Spleen (tissue), 11 donors: ENCODE results near the gene WDR48. TPM values are rescaled to one million over a fixed set of nuclear protein-coding genes. Genes with fewer than 3 reads are reported as not detected.
A peak's percentile ranks its signal among the peaks of the same experiment; 100 is the strongest.

ENCODE experiments used
- DNase-seq: peaks from one replicate; pipeline ENCODE4 v3.0.0-alpha.2; 2020
- H3K27ac ChIP-seq, 8 donors: fragments of 200-600 bp; sonication (generic) in 7 of 8; 1 replicate in 4 of 8; 2 replicates in 4 of 8; pipeline versions ENCODE4 v1.5.0 to v1.8.0; 2016 to 2021; ENCODE audit warnings: inconsistent platforms in 4 of 8, mild to moderate bottlenecking in 4 of 8, moderate library complexity in 1 of 8
- H3K27me3 ChIP-seq, 7 donors: fragments of 200-600 bp; sonication (generic) in 6 of 7; replicated peaks in 1 of 7; 1 replicate in 4 of 7; 2 replicates in 3 of 7; pipeline versions ENCODE4 v1.5.0 to v1.8.0; 2016 to 2021; ENCODE audit warnings: inconsistent platforms in 3 of 7, mild to moderate bottlenecking in 1 of 7
- H3K36me3 ChIP-seq, 6 donors: fragments of 200-600 bp; sonication (generic) in 5 of 6; 1 replicate in 4 of 6; 2 replicates in 2 of 6; pipeline versions ENCODE4 v1.5.0 to v1.8.0; 2016 to 2021; ENCODE audit warnings: inconsistent platforms in 2 of 6
- H3K4me1 ChIP-seq, 6 donors: fragments of 200-600 bp; sonication (generic) in 5 of 6; 1 replicate in 3 of 6; 2 replicates in 3 of 6; pipeline versions ENCODE4 v1.5.0 to v1.8.0; 2016 to 2021; ENCODE audit warnings: inconsistent platforms in 3 of 6
- H3K4me3 ChIP-seq, 8 donors: fragments of 200-600 bp; sonication (generic) in 7 of 8; 1 replicate in 4 of 8; 2 replicates in 4 of 8; pipeline versions ENCODE4 v1.5.0 to v1.8.0; 2016 to 2021; ENCODE audit warnings: inconsistent platforms in 4 of 8, mild to moderate bottlenecking in 4 of 8, moderate library complexity in 2 of 8
- H3K9me3 ChIP-seq, 8 donors: fragments of 200-600 bp; sonication (generic) in 7 of 8; 1 replicate in 4 of 8; 2 replicates in 4 of 8; pipeline versions ENCODE4 v1.5.0 to v1.8.0; 2016 to 2021; ENCODE audit warnings: inconsistent platforms in 4 of 8
- POLR2A ChIP-seq, 3 donors: fragments of 450-650 bp; IDR thresholded peaks; one replicate each; pipeline ENCODE4 v1.5.1; 2017; ENCODE audit warnings: antibody characterized with exemption in 3 of 3, mild to moderate bottlenecking in 1 of 3
- POLR2AphosphoS5 ChIP-seq, 3 donors: sonication (generic); formaldehyde crosslinking; IDR thresholded peaks; one replicate each; pipeline ENCODE4 v1.5.1; 2017; ENCODE audit warnings: antibody characterized with exemption in 3 of 3
- WGBS, 5 donors: extraction: QIAGEN DNeasy Blood & Tissue Kit in 3 of 5; methylation state at CpG; one replicate each; pipeline versions ENCODE4 v1.1.5 to v1.1.7; 2013 to 2018; 5-methylcytosine and 5-hydroxymethylcytosine counted together
- intact Hi-C: fragments of 100-400 bp; cut with DNase I; formaldehyde crosslinking; loops from one replicate; pipeline ENCODE4 v1.15.0; 2023; ENCODE audit warnings: low total_unique reads
- polyA plus RNA-seq, 3 donors: library from polyadenylated mRNA; stranded (reverse); fragments of 200-250 nt; gene quantifications; one replicate each; pipeline ENCODE4 v1.2.1, GENCODE V29; 2013
- total RNA-seq, 7 donors: library from RNA; depleted of rRNA in 3 of 7; stranded (reverse); fragments of >200 nt in 3 of 7; fragmentation: NEBNext Ultra II Directional in 4 of 7; extraction: Animal tissue kit (Norgen Biotek cat#: 25700) in 4 of 7; gene quantifications; one replicate each; pipeline versions ENCODE4 v1.1.0 to v1.2.1, GENCODE V29; 2016 to 2021
- TF ChIP-seq, protein P1 (sequence below), 11 experiments: fragments of 200-600 bp in 7 of 11; fragments of 450-650 bp in 4 of 11; sonication (generic) in 4 of 11; IDR thresholded peaks in 8 of 11; conservative IDR thresholded peaks in 3 of 11; 1 replicate in 7 of 11; 2 replicates in 4 of 11; pipeline versions ENCODE4 v1.4.0 to v1.8.0; 2016 to 2021; ENCODE audit warnings: antibody characterized with exemption in 11 of 11, inconsistent platforms in 4 of 11, mild to moderate bottlenecking in 1 of 11
- donor health status: healthy with polysubstance abuse.
- donor health status: DM: no; HTN: no; CAD: no; lungs with moderate emphysema.
- donor health status: DM: no; HTN: no; CAD: no.
- donor health status: Bipolar disorder and iron deficiency.
- donor health status: healthy.
- donor health status: DM: no; HTN: no; CAD: no.
- donor health status: DM: yes; HTN: yes; CAD: no.

Gene WDR48
- total and polyA plus RNA-seq, 10 donors = 11.1 to 45.0 (median 35.3) TPM

DNA sequence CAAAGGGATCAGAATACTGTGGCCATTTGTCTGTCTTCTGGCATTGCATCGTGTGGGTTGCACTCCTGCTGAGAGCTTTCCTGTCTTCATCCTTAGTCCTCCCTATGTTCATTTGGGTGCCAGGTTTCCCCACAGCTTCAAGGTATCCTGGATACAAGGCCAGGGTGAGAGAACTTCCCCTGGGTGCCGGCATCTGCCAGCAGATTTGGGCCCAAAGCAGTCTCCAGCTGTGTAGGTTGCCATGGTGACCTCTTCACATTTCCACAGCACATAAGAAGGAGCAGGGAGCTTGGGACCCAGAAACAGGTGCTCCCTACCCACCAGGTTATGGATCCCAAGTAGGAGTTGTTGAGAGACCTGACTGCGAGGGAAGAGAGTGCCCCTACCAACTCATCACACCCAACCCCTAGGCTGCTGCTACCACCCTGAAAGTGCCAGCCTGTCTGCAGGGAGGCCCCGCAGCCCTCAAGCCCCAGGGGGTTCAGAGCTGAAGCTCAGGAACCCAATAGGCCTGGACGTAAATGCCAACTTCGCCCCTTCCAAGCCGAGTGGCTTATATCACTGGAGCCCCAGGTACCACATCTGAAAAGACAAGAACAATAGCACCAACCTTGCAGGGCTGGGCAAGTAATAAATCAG, 75.6 kb downstream of the WDR48 start:
- intact Hi-C loops = no loop called here
- Histone ChIP-seq H3K36me3 (peaks cover 0 to 22% (median 0%) of the 10 kb centered on the region in 6 donors), H3K9me3 (no peaks in the 10 kb centered on the region), H3K4me1 (peaks cover 8 to 40% (median 22%) of the 10 kb centered on the region in 6 donors), H3K27me3 (no peaks in the 10 kb centered on the region), H3K27ac (no peak overlapping the region), H3K4me3 (no peak overlapping the region)
- TF ChIP-seq POLR2A (IDR thresholded peaks at IDR 0.05) = no peak
- TF ChIP-seq POLR2AphosphoS5 (IDR thresholded peaks at IDR 0.05) = no peak
- TF ChIP-seq, protein P1, sequence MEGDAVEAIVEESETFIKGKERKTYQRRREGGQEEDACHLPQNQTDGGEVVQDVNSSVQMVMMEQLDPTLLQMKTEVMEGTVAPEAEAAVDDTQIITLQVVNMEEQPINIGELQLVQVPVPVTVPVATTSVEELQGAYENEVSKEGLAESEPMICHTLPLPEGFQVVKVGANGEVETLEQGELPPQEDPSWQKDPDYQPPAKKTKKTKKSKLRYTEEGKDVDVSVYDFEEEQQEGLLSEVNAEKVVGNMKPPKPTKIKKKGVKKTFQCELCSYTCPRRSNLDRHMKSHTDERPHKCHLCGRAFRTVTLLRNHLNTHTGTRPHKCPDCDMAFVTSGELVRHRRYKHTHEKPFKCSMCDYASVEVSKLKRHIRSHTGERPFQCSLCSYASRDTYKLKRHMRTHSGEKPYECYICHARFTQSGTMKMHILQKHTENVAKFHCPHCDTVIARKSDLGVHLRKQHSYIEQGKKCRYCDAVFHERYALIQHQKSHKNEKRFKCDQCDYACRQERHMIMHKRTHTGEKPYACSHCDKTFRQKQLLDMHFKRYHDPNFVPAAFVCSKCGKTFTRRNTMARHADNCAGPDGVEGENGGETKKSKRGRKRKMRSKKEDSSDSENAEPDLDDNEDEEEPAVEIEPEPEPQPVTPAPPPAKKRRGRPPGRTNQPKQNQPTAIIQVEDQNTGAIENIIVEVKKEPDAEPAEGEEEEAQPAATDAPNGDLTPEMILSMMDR (IDR thresholded peaks at IDR 0.05 in 8 of 11, conservative IDR thresholded peaks at IDR 0.05 in 3 of 11) = no peak
- WGBS, 5 donors = 53 to 76% (median 68%) methylated on average over 7 of the region's 7 CpGs
- DNase-seq = peak; percentile 71

GRCh38 chr3:39127908-39128304, 76.1 kb downstream of the WDR48 start:
- no peak overlapping the region for H3K27ac ChIP-seq
- H3K36me3 ChIP-seq = peaks cover 0 to 22% (median 0%) of the 10 kb centered on the region in 6 donors
- DNase-seq = no peak
- 10 to 31% (median 13%) methylated on average over 1 of the region's 1 CpG for WGBS, 5 donors
- H3K4me1 ChIP-seq = peaks cover 8 to 35% (median 19%) of the 10 kb centered on the region in 6 donors
- H3K27me3 ChIP-seq = no peaks in the 10 kb centered on the region
- TF ChIP-seq POLR2AphosphoS5 (IDR thresholded peaks at IDR 0.05) = no peak
- TF ChIP-seq POLR2A (IDR thresholded peaks at IDR 0.05) = no peak
- H3K4me3 ChIP-seq = no peak overlapping the region
- no peaks in the 10 kb centered on the region for H3K9me3 ChIP-seq
- intact Hi-C loops = no loop called here

DNA sequence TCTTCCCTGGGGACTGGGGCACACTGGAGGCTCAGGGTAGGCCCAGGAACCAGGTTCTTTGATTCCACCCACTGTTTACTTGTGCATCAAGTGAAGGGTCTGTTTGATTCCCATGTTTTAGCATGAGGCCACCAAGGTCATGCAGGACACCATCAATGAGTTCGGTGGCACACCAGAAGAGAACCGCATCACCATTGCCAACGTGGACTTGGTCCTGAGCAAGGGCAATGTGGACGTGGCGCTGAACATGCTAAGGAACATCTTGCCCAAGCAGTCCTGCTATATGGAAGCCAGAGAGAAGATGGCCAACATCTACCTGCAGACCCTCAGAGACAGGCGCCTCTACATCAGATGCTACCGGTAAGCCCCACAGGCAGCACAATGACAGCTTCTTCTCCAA, 77.1 kb downstream of the WDR48 start:
- Histone ChIP-seq H3K4me1 (peaks cover 8 to 31% (median 17%) of the 10 kb centered on the region in 6 donors), H3K9me3 (no peaks in the 10 kb centered on the region), H3K27ac (no peak overlapping the region), H3K36me3 (peaks cover 0 to 26% (median 0%) of the 10 kb centered on the region in 6 donors), H3K4me3 (no peak overlapping the region), H3K27me3 (no peaks in the 10 kb centered on the region)
- TF ChIP-seq POLR2A (IDR thresholded peaks at IDR 0.05) (no peak), POLR2AphosphoS5 (IDR thresholded peaks at IDR 0.05) (no peak)
- TF ChIP-seq, protein P1 (IDR thresholded peaks at IDR 0.05 in 8 of 11, conservative IDR thresholded peaks at IDR 0.05 in 3 of 11) = no peak
- DNase-seq = peak; percentile 57
- WGBS, 5 donors = 95 to 100% (median 98%) methylated on average over 4 to 7 of the region's 7 CpGs
- intact Hi-C loops = no loop called here

GRCh38 chr3:39130026-39130425, 78.2 kb downstream of the WDR48 start:
- peak; percentile 33 for DNase-seq
- WGBS, 5 donors = 92 to 96% (median 94%) methylated on average over 5 to 6 of the region's 6 CpGs
- Histone ChIP-seq H3K4me3 (no peak overlapping the region), H3K27me3 (no peaks in the 10 kb centered on the region), H3K4me1 (peaks cover 8 to 42% (median 20%) of the 10 kb centered on the region in 6 donors), H3K9me3 (no peaks in the 10 kb centered on the region), H3K36me3 (peaks cover 0 to 33% (median 0%) of the 10 kb centered on the region in 6 donors), H3K27ac (no peak overlapping the region)
- TF ChIP-seq, protein P1 (IDR thresholded peaks at IDR 0.05 in 8 of 11, conservative IDR thresholded peaks at IDR 0.05 in 3 of 11) = no peak
- no peak for TF ChIP-seq POLR2A (IDR thresholded peaks at IDR 0.05)
- TF ChIP-seq POLR2AphosphoS5 (IDR thresholded peaks at IDR 0.05) = no peak
- intact Hi-C loops = no loop called here
